PC-3 (cell line): ENCODE data around the gene KANK4. TPM values are rescaled to one million over a fixed set of nuclear protein-coding genes. Genes with fewer than 3 reads are reported as not detected.

Experiments used
- ATAC-seq: fragments of 200-7000 bp; cut with Tn5 transposase; 2 replicates; pipeline ENCODE4 v1.9.1; 2020; ENCODE audit warnings: mild to moderate bottlenecking, moderate library complexity
- BruUV-seq: library from RNA; stranded (reverse); fragments of 400-500 nt; replicated peaks from 2 replicates; lab custom pipeline; 2021; lab: Mats Ljungman, UMichigan
- CTCF ChIA-PET: fragments of 300-600 bp; sonication (Branson Sonifier 250); formaldehyde crosslinking; loops from one replicate; lab custom pipeline; 2022; ENCODE audit warnings: antibody characterized with exemption; lab: Charles Lee
- POLR2A ChIA-PET: fragments of 300-600 bp; sonication (Branson Sonifier 250); formaldehyde crosslinking; loops from one replicate; lab custom pipeline; 2022; ENCODE audit warnings: antibody characterized with exemption; ENCODE audit not compliant: unreplicated experiment; lab: Charles Lee
- DNase-seq: peaks from one replicate; pipeline ENCODE4 v3.0.0-alpha.2; 2015
- H2AFZ ChIP-seq: fragments of 300-600 bp; sonication (generic); 2 replicates; pipeline ENCODE4 v1.6.0; 2016; ENCODE audit warnings: antibody characterized with exemption, low read length
- H3F3A ChIP-seq: fragments of 300-600 bp; sonication (generic); one replicate; pipeline ENCODE4 v1.6.0; 2017; ENCODE audit warnings: antibody characterized with exemption, low read length, control low read depth, mild to moderate bottlenecking; ENCODE audit not compliant: unreplicated experiment
- H3K27ac ChIP-seq: fragments of 300-600 bp; sonication (generic); 2 replicates; pipeline ENCODE4 v1.5.1; 2016; ENCODE audit warnings: mild to moderate bottlenecking, low read length
- H3K27me3 ChIP-seq: fragments of 300-600 bp; sonication (generic); 2 replicates; pipeline ENCODE4 v1.6.1; 2016; ENCODE audit warnings: low read length, mixed read lengths
- H3K36me3 ChIP-seq: fragments of 300-600 bp; sonication (generic); 2 replicates; pipeline ENCODE4 v1.6.1; 2016; ENCODE audit warnings: low read depth, mixed run types, low read length, mixed read lengths
- H3K4me1 ChIP-seq: fragments of 300-600 bp; sonication (generic); 2 replicates; pipeline ENCODE4 v1.5.1; 2016; ENCODE audit warnings: low read length; ENCODE audit not compliant: insufficient read depth
- H3K4me2 ChIP-seq: fragments of 300-600 bp; sonication (generic); 2 replicates; pipeline ENCODE4 v1.6.0; 2016; ENCODE audit warnings: low read length
- H3K4me3 ChIP-seq: fragments of 300-600 bp; sonication (generic); 2 replicates; pipeline ENCODE4 v1.5.1; 2016; ENCODE audit warnings: mild to moderate bottlenecking, low read length, mixed read lengths
- H3K79me2 ChIP-seq: fragments of 300-600 bp; sonication (generic); 2 replicates; pipeline ENCODE4 v1.6.1; 2017; ENCODE audit warnings: low read length, mixed read lengths
- H3K9ac ChIP-seq: fragments of 300-600 bp; sonication (generic); 2 replicates; pipeline ENCODE4 v1.6.0; 2016; ENCODE audit warnings: mild to moderate bottlenecking, low read length
- H3K9me2 ChIP-seq: fragments of 300-600 bp; sonication (generic); replicated peaks from 2 replicates; pipeline ENCODE4 v1.6.1; 2016; ENCODE audit warnings: mixed run types, low read length, mixed read lengths
- H3K9me3 ChIP-seq: fragments of 300-600 bp; sonication (generic); 2 replicates; pipeline ENCODE4 v1.6.1; 2016; ENCODE audit warnings: low read length, mixed read lengths
- H4K20me1 ChIP-seq: fragments of 300-600 bp; sonication (generic); 2 replicates; pipeline ENCODE4 v1.6.1; 2016; ENCODE audit warnings: low read length, mixed read lengths
- CTCF ChIP-seq: fragments of 300-600 bp; sonication (generic); conservative IDR thresholded peaks from 2 replicates; pipeline ENCODE4 v1.5.1; 2017; ENCODE audit warnings: antibody characterized with exemption, low read depth, mild to moderate bottlenecking, low read length
- EZH2 ChIP-seq: fragments of 300-600 bp; sonication (generic); IDR thresholded peaks from one replicate; pipeline ENCODE4 v1.6.1; 2017; ENCODE audit warnings: antibody characterized with exemption, mild to moderate bottlenecking, low read length; ENCODE audit not compliant: unreplicated experiment
- EZH2phosphoT487 ChIP-seq: fragments of 300-600 bp; sonication (generic); IDR thresholded peaks from 2 replicates; pipeline ENCODE4 v1.6.1; 2018; ENCODE audit warnings: mild to moderate bottlenecking, antibody characterized with exemption, low read length, borderline replicate concordance
- intact Hi-C: fragments of 100-400 bp; cut with micrococcal nuclease; formaldehyde crosslinking; loops from 2 replicates; pipeline ENCODE4 v1.9.0; 2023
- total RNA-seq: library from RNA; depleted of rRNA; stranded (reverse); fragments of >200 nt; gene quantifications from 2 replicates; pipeline ENCODE4 v1.2.3, GENCODE V29; 2014

The KANK4 gene
- total RNA-seq, 1 experiment from 2014 or later = not detected

GRCh38 chr1:62314454-62315350 lies 4.5 kb downstream of the KANK4 start:
- no peak overlapping the region for H3K9ac ChIP-seq
- no peaks in the 10 kb centered on the region for H3K9me3 ChIP-seq
- no peak overlapping the region for H3K4me2 ChIP-seq
- ChIA-PET POLR2A (no interaction called here), CTCF (no interaction called here)
- TF ChIP-seq EZH2phosphoT487 (no peak), CTCF (no peak), EZH2 (no peak)
- no peak overlapping the region for H3K4me3 ChIP-seq
- DNase-seq = no peak
- no peaks in the 10 kb centered on the region for H3F3A ChIP-seq
- no peaks in the 10 kb centered on the region for H3K79me2 ChIP-seq
- no peak overlapping the region for H2AFZ ChIP-seq
- BruUV-seq = no TSS peak
- H3K9me2 ChIP-seq = no peaks in the 10 kb centered on the region
- H3K27ac ChIP-seq = no peak overlapping the region
- H4K20me1 ChIP-seq = no peaks in the 10 kb centered on the region
- intact Hi-C loops = no loop called here
- H3K36me3 ChIP-seq = no peaks in the 10 kb centered on the region
- H3K4me1 ChIP-seq = peaks cover 3% of the 10 kb centered on the region
- H3K27me3 ChIP-seq = peaks cover 12% of the 10 kb centered on the region
- ATAC-seq = no peak

DNA sequence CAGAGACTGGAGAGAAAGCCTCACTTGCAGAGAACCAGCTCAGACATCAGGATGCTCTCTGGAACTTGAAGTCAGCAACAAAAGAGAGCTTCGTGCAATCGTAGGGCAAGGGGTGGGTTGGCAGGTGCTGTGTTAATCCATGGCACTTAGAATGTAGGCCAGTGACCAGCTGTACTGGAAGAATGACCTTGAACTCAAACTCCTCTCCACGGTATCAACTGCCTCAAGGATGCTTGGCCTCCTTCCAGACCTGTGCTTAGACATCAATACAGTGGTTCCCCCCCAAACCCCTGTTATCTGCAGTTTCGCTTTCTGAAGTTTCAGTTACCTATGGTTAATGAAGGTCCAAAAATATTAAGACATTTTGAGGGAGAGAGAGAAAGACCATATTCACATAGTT lies 6.5 kb downstream of the KANK4 start:
- no peaks in the 10 kb centered on the region for H3K36me3 ChIP-seq
- H3K4me1 ChIP-seq = peaks cover 13% of the 10 kb centered on the region
- DNase-seq (no peak), ATAC-seq (no peak)
- no peaks in the 10 kb centered on the region for H4K20me1 ChIP-seq
- no peak overlapping the region for H3K4me2 ChIP-seq
- CTCF ChIA-PET = no interaction called here
- H3K4me3 ChIP-seq = no peak overlapping the region
- H3F3A ChIP-seq = no peaks in the 10 kb centered on the region
- intact Hi-C loops = no loop called here
- no peaks in the 10 kb centered on the region for H3K9me2 ChIP-seq
- H3K79me2 ChIP-seq = no peaks in the 10 kb centered on the region
- no peaks in the 10 kb centered on the region for H3K9me3 ChIP-seq
- H3K9ac ChIP-seq = no peak overlapping the region
- TF ChIP-seq CTCF (no peak), EZH2phosphoT487 (no peak), EZH2 (no peak)
- POLR2A ChIA-PET = no interaction called here
- no peak overlapping the region for H2AFZ ChIP-seq
- no peak overlapping the region for H3K27ac ChIP-seq
- BruUV-seq = no TSS peak
- no peaks in the 10 kb centered on the region for H3K27me3 ChIP-seq

DNA sequence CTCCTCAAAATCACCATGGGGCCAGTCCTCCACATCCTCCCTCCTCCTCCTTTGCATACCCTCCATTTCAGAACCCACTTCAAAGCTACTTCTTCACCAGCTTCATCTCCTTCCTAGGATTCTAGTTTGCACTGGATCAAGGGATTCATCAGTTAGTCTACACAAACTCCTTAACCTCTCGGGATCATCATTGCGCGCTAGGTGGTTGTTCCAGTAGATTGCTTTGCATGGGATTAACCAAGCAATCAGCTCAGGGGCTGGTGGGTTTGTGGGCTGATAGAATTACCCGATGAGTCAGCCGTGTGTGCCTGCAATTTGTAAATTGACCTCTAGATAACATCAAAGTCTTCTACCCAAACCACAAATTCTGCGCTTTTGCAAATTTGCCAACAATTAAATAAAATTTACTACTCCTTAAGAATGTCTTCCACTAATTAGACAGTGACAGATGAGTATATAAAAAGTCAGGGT lies 7.7 kb downstream of the KANK4 start:
- H3K9me2 ChIP-seq = no peaks in the 10 kb centered on the region
- no peaks in the 10 kb centered on the region for H3K36me3 ChIP-seq
- no peak overlapping the region for H3K27ac ChIP-seq
- H3K4me2 ChIP-seq = no peak overlapping the region
- no peak for TF ChIP-seq EZH2
- no peak for TF ChIP-seq CTCF
- no peak for TF ChIP-seq EZH2phosphoT487
- H3K27me3 ChIP-seq = no peaks in the 10 kb centered on the region
- H4K20me1 ChIP-seq = no peaks in the 10 kb centered on the region
- ChIA-PET POLR2A (no interaction called here), CTCF (no interaction called here)
- ATAC-seq (no peak), DNase-seq (no peak)
- peaks cover 17% of the 10 kb centered on the region for H3K4me1 ChIP-seq
- intact Hi-C loops = no loop called here
- no peak overlapping the region for H3K4me3 ChIP-seq
- H2AFZ ChIP-seq = no peak overlapping the region
- no peak overlapping the region for H3K9ac ChIP-seq
- no peaks in the 10 kb centered on the region for H3F3A ChIP-seq
- H3K9me3 ChIP-seq = no peaks in the 10 kb centered on the region
- no peaks in the 10 kb centered on the region for H3K79me2 ChIP-seq
- no TSS peak for BruUV-seq
